GM21367 (cell line): ENCODE results near the gene DISC1.

Experiments used
- ATAC-seq: cut with Tn5 transposase; IDR thresholded peaks from one replicate; pipeline ENCODE4 v1.9.1; 2021; ENCODE audit not compliant: unreplicated experiment

Gene DISC1

DNA sequence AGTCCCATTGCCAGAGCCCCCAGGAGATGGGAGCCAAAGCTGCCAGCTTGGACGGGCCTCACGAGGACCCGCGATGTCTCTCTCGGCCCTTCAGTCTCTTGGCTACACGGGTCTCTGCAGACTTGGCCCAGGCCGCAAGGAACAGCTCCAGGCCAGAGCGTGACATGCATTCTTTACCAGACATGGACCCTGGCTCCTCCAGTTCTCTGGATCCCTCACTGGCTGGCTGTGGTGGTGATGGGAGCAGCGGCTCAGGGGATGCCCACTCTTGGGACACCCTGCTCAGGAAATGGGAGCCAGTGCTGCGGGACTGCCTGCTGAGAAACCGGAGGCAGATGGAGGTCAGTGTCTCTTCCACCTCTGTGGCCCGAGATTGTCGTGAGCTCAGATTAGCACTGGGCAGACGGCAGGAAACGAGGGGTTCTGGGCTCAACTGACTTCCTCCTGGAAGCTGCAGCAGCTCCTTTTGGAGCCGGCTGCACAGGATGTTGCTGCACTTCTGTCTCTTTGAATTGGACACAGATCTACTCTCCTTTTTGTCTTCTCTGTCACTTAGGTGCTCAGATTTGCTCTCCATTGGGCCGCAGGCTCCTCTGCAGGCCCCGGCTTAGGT lies 68.0 kb downstream of the DISC1 start:
- ATAC-seq, result no peak

DNA sequence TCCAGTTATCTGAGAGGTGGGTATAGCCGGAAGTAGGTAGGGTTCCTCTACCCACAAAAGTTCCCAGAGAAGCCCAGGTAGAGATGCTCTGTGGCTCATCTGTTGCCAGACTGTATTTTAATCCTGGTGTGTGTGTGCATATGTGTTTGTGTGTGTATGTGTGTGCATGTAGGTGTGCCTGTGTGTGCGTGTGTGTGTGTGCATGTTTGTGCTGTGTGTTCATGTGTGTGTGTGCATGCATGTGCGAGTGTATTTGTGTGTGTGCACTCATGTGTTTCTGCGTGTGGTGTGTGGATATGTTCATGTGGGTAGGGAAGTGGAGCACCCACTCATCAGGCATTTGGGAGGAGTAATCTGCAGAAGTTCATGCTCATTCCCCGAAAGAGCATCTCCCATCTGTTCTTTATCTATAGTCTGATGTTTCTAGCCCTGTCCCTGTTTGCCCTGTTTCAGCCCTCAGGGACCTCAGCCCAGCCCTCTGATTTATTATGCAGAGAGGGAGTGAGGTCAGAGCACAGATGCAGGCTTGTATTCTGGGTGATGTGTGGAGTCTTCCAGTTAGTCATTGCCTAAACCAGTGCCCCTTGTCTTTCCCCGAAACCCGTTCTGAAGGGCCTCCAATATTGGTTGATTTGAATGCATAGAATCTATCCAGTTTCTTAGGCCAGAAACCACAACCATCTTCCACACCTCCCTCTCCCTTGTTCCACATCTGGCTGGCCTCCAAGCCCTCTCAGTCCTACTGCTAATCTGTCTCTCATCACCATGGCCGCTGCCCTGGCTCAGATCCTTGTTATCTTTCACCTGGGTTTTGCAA lies 69.1 kb downstream of the DISC1 start:
- ATAC-seq, result no peak

DNA sequence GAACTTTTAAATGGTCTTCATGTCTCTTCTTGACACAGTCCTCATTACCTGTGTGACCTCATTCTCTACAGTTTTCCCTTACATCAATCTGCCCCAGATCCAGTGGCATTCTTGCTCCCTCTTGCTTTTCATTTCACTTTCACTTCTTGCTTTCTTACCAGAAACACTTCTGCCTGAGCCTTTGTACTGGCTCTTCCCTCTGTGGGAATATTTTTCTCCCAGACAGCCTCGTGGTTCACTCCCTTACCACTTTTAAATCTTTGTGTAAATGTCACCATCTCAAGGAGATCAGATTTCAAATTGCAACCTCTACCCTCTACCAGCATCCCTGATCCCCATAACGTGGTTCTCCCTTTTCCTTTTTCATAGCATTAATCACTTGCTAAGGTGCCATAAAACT lies 73.2 kb downstream of the DISC1 start:
- ATAC-seq, result no peak

DNA sequence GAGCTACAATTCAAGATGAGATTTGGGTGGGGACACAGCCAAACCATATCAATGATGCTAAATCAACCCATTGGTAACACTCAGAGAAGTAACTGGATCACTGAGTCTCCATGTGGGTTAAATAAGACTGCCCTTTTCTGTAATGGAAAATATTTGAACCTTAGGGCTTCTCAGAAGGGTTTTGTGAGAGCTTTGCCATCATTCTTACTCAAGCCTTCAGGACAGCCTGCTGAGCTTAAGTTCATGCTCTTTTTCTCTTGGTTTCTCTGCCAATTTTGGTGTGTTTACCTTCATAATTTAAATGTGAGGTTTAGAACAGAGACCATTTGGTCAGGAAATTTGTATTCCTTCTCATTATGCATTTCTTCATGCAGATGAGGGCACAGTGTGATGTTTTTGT lies 74.7 kb downstream of the DISC1 start:
- ATAC-seq, result no peak

DNA sequence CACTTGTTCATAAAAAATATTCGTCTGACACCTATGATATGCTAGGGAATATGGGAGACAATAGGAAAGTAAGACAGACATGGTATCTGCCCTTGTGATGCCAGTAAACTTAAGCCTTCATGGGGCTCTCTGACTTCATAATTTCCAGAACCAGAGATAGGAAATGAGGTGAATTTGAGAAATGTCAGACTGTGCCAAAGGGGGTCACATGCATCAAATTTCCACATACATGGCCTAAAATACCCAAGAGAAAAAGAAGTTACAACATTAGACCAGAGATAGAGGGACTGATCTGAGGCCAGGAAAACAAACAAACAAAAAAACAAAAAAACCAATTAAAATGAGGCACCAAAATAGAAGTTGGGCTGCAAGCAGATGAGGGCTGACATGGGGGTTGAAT lies 75.7 kb downstream of the DISC1 start:
- no peak for ATAC-seq

DNA sequence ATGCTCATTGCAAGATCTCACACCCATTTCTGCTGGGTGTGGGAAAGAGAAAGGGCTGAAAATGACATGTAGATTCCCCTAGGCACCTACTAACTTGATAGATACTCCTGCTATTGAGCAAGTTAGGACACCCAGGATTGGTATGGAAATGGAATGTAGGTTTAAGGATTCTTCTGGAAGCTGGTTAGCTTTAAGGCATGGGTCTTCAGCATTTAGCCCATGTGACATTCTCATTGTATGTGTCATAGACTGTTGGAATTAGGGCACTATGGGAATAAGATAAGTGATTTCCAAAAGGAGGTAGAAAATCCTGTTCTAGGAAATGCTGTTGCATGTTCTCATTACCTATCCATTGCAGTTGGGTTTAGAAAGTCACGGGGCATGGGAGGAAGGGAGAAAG lies 76.2 kb downstream of the DISC1 start:
- ATAC-seq, result no peak

DNA sequence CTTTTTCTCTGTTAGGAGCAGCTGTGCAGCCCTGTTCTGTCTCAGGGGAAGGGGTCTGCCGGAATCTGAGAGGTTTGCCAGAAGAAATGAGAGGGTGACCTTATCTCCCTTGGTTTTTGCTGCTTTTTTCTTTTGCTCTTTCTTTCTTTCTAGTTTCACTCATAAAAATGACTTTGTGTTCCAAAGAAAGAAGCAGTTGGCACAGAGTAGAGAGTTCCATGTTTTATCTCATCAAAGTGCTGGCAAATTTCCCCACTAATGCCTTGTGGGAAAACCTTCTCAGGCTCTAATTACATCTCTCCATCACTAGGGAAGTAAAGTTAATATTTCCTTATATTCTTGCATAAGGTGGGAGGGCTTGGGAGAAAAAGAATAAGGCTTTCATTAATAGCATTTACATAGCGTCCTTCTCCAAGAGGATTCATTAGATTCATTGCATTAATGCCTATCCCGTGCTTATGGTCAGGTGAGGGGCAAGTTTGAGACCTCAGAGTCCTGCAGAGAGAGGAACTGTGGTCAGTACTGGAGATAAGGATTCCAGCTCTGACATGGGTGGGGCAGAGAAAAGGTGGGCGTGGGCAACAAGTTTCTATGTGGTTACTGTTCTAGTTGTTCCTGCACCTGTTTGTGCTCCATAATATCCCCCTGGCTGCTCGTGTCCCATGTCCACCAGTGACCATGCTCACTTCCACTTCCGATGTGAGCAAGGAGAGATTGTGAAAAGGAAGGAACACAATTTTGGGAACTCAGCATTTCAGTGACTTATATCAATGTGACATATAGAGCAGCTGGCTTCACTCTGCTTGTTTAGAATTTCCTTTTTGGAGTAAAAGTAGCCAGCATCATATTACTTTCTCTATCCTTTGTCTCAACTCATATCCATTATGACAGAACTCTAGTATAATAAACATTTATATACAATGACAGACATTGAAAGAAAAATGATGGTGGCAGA lies 79.5 kb downstream of the DISC1 start:
- no peak for ATAC-seq

DNA sequence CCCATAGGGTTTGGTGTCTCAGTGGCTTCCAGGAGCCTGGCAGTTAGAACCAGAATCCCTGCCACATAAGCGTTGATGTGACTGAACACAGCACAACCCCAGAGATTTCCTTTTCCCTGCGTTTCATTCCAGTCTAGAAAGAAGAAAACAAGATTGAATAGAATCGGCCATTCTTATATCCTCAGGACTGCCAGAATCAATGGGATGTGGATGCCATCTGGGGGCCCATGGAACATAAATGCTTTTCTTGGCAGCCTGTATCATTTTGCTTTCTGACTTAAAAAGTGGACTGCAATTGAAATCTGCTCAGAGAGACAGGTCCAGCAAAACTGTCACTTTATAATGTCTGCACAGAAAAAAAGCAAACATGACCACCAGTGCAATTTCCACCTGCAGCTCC lies 80.3 kb downstream of the DISC1 start:
- no peak for ATAC-seq

DNA sequence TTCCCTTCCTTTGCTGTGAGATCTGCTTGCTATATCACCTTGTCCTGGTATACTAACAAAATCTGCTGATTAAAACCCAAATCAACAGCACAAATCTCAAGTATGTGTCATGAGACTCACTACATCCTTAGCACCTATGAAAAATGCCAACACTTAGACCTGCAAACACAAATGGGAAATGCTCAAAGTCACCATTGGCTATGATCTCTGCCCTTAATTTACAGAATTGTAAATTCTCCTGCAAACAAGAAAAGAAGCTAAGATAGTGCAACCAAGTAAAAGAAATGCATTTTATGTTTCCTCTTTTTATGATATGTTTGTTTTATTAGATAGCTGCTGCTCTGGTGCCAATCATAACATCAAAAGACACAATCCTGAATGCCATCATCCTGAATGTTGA lies 80.8 kb downstream of the DISC1 start:
- no peak for ATAC-seq

DNA sequence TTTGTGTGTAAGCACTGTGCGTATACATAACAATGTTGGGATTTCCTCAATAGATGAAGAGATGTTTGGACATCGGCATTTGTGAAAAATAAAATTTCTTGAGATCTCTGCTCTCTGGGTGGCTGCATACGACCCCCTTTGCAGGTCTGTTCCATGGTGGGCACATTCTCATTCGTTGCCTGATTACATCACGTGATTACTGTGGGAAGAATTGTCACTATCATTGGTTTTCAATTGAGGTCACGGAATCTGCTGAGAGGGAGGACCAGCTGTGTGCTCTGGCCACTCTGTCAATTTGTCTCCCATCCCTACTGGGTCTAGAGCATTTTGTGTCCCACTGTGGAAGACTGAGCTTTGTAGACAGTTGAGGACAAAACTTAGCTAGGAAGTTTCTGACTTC lies 81.8 kb downstream of the DISC1 start:
- no peak for ATAC-seq

DNA sequence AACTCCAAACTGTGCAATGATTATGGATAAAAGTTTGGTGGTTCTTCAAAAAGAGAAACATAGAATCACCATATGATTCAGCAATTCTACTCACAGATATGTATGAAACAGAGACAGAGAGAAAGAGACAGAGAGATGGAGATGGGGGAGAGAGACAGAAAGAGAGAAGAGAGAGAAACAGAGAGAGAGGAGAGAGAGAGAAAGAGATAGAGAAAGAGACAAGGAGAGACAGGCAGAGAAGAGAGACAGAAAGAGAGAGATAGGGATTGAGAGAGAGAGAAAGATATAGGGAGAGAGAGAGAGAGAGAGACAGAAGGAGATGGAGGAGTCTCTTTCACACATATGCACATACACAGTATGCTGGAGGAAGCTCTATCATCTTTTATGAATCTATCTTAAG lies 87.8 kb downstream of the DISC1 start:
- no peak for ATAC-seq

DNA sequence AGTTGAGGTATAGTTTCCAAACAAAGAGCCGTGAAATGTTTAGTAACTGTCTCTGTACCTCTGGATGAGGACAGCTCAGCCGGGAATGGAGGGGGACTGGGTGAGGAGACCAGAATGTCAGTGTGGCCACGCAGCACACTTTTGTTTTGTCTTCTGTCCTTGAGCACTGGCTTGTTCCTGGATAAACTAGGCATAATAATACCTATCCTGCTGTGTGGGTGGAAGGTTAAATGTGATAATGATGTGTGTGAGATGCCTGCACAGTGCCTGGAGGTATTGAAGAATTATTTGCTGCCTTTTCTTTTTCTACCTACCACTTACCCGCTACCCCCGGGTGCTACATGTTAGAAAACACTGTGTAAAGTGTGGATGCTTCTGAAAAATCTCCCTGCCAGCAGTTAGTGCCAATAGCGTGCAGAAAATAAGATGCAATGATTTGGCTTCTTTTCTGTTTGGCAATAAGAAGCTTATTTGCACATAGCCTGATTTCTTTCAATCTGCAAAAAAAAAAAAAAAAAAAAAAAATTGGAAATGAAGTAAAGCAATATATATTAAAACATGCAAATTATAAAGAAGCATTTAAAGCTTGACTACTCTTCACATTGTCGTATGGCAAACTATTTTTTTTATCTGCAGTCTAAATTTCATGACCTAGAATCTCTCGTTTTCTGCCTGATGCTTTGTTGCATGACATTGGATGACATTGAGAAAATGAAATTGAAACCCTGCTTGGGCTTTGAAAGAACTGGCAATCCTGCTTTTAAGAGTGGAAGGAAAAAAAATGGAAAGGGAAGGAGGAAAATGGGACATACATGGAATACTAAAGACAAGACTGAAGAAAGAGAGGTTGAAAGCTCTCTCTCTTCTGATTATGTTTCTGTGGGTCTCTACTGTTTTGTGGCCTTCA lies 89.5 kb downstream of the DISC1 start:
- ATAC-seq, result no peak

DNA sequence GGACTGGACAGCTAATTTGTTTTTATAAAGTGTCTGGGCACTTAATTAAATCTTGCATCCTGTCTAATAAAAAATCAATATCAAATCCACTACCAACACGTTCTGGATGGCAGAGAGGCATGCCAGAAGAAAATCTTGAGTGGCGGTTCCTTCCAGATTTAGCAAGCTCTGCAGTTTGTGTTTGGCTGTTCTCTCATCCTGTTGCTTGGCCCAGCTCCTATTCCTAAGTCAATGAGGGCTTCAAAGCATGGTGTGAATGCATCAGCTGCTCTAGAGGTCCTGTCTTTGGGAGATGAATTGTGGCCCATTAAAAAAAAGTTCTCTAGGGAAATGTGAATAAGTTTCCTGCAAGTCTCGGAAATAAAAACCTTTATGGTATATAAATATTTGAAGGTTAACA lies 90.3 kb downstream of the DISC1 start:
- no peak for ATAC-seq

DNA sequence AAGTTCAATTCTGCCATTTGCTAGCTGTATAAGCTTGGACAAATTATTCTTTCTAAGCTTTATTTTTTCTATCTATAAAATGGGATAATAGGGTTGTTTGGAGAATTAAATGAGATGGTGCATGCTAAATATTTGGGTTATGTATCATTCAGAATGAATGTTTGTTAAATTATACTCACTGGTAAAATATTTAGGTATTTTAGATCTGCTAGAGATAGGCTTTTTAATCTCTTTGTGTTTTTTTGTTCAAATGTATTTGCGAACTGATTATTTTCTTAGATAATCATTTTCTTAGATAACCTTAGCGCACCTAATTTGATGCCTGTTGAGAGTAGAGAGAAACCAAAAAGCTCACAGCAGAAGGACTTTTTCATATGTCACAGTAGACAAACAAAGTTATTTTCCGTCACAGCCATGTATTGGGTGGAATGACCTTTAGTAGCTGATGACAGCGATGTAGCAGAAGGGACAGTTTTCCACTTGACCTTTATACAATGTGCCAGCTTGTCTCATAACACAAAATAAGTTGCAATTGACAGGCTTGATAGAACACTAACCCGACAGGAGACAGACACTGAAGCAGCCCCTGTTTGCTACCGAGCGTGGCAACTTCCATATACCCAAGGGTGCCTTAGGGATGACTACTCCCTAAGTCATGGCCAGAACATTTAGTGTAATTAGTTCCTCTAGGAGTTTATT lies 93.0 kb downstream of the DISC1 start:
- ATAC-seq, result no peak

DNA sequence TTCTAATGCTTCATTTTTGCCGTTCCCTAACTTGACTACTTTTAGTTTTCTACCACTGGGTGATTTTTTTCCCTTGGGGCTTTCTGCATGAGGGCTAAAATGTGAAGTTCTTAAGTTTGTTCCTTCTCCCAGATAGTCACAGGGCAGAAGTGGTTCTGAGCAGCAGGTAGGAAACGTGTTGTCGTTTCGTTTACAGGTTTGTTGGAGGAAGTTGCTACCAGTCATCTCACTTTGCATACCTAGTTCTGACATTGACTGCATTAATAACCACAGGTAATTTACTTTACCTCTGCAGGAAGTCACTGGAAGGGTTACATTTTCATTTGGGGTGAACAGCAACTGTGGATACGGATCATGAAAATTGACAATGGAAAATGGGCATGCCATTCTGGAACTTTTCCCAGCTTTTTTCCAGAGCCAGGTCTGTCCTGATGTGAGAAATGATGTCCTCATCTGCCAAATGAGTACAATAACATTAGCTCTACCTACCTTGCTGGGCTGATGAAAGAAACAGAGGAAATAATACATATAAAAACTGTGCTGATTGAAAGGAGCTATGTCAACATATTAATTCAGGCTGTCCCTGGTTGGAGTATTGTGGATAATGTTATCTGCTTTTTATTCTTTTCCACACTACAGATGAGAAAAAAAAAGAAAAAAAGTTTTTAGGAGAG lies 94.2 kb downstream of the DISC1 start:
- no peak for ATAC-seq

DNA sequence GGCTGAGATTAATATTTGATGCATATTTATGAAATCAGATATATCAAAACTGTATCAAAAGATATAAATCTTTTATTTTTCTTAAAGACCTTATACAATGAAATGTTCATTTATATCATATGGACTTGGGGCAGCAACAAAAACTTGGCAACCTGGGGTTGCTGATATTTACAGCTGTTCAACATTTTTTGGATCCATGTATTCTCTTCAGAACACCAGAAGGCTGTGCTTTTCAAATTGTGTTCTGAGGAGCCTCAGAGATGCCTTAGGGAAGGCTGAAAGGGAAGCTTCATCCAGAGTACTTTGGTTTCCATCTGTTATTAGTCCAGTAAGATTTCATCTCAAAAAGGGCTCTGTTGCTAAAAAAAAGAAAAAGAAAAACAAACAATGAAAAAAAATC lies 94.8 kb downstream of the DISC1 start:
- no peak for ATAC-seq

DNA sequence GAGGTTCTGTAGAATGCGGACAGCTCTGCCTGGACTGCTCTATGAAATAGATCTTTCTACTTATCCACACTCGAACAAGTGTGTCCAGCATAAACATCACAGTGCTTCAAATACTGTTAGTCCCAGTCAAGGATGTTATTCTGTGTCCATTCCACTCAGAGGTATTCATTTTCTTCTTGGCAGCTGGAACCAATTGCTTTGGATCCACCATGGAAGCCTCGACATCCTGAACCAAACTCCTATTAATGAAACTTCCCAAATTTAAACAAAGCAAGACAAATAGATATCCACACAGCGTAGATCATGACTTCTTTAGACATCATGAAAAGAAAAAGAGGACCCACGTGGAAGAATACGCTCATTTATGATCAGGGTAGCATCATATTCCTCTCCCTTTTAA lies 95.8 kb downstream of the DISC1 start:
- ATAC-seq, result no peak

DNA sequence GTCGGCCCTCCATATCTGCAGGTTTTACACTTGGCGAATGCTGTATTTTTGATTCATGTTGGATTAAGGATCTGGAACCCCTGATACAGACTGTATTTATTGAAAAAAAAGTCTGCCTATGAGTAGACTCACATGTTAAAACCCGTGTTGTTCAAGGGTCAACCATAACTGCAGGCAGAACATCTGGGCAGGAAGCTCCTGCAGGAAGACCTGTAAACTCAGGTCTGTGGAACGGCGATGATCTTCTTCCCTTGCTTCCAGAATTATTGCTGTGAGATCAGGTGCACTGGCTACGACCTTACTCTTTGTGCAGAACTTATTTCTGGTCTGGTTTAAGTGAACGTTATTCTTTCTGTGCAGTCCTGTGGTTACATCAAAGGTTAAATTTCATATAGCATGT lies 96.6 kb downstream of the DISC1 start:
- ATAC-seq, result no peak

DNA sequence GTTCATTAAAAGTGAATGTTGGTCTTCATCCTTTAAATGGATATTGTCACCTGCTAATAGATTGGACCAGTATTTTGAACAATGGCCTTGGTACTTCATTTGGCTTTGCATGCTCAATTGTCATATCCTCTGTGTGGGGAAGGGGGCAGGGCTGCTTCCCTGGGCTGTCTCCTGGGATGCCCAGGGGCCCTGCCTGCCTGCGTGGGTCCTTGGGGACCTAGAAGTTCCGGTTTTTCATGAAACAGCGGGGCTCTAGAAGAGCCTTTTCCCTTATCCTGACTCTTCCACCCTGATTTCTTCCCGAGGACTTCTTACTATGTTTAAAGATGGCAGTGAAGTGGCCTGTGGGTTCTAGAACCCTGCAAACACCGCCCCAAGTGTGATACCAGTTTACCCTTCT lies 97.5 kb downstream of the DISC1 start:
- ATAC-seq, result no peak
